GM21390 (cell line): ENCODE results near the gene STON2.
"Not testable (repeated sequence)": the region's sequence is repeated elsewhere in the genome, so short reads cannot be mapped to it uniquely, and the experiment has no call there.

Experiments
- ATAC-seq: cut with Tn5 transposase; IDR thresholded peaks from one replicate; pipeline ENCODE4 v1.9.1; 2021; ENCODE audit not compliant: unreplicated experiment

The STON2 gene

DNA sequence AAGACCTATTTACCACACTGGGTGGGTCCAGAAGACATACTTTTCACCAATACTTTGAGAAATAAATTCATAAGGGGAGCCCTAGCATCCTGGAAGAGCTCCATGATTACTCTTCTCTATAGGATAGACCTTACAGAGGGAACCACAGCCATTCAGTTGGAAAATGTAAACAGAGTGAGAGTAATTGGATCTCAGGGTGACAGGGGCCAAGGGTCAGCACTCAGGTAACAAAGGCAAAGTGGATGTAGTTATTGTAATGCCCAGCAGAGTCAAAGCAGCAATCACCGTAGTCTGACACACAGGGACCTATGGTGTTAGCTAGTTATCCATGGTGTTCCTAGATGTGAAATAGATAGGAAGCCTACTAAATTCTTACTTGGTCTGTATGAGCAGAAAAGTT is 168.6 kb downstream of the STON2 start:
- ATAC-seq, result no peak

DNA sequence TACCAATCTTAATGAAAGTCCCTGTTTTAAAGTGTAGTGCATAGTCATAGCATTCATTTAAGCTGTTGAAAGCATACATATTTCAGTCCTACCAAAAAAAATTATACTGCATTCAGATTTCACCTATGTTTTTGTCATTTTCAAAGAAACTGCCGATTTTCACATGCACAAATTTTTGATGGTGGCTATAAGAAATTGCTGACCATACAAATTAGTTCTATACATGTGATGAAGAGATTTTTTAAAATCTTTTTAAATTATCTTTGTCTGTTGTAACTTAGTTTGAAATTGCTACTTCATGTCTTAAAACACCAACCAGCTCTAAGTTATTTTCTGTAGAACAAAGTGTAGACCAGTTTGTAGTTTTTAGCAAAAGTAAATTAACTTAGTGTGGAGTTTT is 175.9 kb downstream of the STON2 start:
- no peak for ATAC-seq

DNA sequence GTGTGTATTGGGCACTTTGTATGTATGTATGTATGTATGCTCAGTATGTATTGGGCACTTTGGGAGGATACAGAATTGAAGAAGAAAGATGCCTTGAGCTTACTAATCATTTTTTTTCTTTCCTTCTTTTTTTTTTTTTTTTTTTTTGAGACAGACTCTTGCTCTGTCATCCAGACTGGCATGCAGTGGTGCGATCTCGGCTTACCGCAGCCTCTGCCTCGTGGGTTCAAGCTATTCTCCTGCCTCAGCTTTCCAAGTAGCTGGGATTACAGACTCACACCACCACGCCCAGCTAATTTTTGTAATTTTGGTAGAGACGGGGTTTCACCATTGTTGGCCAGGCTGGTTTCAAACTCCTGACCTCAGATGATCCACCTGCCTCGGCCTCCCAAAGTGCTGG is 176.3 kb downstream of the STON2 start:
- ATAC-seq, result not testable (repeated sequence)

DNA sequence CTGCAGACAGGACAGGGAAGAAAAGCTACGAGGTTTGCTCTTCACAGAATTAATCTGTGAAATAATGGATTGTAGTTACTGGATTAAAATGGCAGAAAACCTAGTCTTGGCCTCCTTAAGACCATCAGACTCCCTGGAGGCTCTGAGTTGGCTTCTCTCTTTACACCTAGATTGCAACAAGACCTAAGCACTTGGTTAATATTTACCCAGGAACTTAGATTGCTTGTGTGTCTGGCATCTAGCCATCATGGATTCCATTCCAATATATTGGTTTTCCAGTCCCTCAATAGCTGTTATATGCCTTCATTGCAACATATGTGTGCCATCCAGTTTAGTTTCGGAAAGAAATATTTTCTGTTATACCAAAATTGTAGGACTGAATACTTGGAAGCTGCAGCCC is 177.4 kb downstream of the STON2 start:
- no peak for ATAC-seq

DNA sequence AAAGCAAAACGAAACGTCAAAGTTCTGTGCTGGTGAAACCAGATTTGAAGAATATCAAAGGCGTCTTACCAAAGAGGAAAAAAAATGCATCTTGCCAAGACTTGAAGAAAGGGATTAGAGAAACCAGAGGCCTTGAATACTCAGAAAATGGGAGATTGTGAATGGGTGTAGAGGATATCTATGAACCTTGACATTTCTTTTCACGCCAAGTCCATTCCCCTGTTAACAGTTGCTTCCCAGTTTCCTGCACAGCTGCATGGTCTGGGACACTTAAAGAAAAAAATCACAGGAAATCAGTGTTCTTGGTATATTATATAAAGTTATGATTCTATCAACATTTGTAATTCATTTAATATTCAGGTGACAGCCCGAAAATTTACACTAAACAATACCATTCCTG is 178.0 kb downstream of the STON2 start:
- no peak for ATAC-seq

DNA sequence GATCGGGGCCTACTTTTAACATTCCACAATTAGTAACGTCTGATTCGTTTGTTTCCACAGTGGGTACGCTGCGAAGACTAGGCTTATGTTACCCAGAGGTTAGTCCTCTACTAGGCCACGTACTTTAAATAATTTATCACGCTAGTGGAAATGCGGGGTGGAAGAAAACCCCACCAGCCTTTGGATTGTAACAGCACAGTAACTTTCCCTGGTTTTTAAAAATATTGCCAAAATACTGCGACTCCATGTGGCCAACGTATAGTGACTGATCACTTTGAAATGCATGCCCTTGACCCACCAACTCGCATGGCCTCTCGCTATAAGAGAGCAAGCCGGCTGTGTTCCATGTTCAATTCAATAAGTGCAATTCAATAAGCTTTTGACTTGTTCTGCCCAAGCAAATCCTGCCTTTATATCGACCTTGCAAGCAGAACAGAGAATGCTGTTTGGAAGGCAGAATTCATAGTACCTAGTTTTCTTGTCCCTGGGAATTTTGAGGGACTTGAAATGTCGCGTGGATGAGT is 178.5 kb downstream of the STON2 start:
- ATAC-seq, result no peak

DNA sequence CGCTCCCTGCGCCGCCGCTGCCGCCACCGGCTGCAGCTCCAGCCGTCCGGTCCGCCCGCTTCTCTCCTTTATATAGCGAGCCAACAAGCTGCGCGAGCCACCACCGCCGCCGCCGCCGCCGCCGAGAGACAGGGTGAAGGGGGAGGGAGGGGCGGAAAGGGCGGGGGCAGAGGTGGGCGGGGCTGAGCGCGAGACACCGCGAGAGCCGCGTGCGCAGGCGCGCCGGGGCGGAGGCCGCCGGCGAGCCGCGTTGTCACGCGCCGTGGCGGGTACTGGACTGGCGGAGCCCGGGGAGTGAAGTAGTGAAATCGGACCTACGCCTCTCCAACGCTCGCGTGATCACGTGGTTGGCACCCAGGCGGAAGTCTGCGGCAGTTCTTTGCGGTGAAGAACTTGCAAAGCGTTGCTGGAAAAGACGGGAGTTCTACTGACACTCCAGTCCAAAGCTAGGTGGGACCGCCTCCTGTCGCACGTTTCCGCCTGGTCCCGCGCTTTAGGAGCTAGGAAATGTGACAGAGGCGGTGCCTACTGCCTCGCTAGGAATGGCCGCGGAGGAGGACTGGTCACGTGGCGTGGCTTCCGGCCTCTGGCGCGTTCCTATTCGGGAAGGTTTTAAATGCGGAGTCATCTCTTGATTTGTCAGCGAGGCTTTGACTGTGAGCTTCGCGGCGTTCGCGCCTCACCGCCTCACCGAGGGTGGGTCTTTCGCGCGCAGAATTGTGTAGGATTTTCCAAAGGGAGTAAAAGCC is 179.1 kb downstream of the STON2 start, which contains the start of gene GTF2A1:
GTF2A1 (minus strand) TSS at position 130 of the 749 bp plus-strand sequence. CDS start 441 bp downstream, outside the sequence.
- peak; percentile 73 for ATAC-seq

DNA sequence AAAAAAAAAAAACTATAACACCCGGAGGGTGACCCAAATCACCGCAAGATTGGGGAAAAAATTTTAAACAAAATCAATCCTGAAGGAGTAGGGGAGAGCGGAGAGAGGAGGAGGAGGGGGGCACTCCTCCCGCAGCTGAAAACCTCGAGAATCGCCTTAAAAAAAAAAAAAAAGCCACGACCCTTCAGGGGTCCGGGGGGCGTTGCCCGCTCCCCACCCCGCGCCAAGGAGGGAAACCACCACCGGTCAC is 179.6 kb downstream of the STON2 start:
- ATAC-seq, result no peak

DNA sequence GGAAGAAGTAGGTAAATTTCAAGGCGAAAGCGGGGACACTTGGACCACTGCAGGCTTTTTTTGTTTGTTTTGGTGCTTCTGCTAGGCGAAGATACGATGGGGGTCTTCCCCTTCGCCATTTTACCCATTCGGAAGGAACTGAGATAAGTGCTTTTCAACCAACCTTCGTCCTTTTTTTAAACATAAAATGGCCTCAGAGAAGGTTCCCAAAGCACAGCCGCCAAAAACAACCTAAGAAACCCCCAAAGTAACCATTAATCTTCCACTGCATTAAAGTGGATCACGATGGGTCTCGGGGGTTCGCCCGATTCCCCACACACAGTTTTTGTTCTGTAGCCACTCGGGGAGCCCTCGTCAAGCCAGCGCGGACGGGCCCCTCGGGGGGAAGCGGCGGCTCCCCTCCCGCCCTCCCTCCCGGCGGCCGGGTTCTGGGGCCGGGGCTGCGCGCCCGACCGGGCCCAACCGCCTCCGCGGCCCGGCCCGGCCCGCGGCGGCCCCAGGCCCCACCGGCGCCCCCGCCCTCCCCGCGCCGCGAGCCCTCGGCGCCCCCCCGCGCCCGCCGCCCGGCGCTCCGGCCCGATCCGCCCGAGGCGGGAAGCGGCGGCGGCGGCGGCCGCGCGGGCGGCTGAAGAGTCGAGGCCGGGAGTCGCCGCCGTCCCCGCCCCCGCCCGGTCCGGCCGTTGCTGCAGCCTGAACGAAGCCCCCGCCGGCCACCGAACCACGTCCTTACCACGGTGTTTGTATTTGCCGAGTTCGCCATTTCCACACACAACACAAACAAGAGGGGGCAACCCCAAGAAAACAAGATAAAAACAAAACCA is 180.2 kb downstream of the STON2 start:
- no peak for ATAC-seq

DNA sequence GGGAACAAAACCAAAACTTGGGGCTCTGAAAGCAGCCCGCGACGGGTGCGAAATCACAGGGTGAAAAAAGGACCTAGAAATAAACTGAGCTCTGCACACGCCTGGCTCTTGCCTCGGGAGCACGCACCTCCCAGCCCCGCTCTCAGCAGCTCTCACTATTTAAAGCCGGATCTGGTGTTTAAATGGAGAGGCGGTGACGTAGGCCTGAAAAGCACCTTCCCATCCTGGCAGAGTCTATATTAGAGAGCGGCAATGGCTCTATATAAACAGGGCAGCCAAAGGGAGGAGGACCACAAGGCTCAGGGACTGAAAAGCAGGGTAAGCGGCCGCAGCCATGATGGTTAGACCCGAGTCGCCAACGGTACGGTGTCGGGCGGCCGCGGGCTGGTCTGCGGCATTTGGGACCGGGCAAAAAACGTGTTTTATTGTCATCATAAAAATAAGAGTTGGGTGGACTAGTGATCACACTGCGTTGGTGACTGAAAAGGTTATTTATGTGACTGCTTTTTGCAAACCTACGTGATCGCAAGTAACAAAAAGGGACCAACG is 180.8 kb downstream of the STON2 start:
- ATAC-seq, result peak; percentile 57

DNA sequence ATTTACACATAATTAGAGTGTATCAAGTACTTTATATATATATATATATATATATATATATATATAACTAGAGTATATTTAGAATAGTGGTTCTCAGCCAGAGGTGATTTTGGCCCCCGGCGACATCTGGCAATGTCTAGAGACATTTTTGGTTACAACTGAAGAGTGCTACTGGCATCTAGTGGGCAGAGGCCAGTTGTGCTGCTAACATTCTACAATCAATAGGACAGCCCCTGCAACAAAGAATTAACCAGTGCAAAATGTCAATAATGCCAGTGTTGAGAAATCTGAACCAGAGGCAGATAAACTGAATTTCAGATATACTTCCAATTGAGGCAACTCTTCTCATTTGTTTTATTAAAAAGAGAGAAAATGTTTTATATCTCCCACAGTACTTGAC is 188.3 kb downstream of the STON2 start:
- ATAC-seq, result peak; percentile 70
